ENCODE results near the gene ZNF22.

Gene ZNF22

GRCh38 chr10:44965651-44966097 lies 35.0 kb upstream of the ZNF22 start:
- no peak for DNase-seq

GRCh38 chr10:44966129-44966815 lies 34.5 kb upstream of the ZNF22 start:
- DNase-seq: no peak

- DNase-seq: no peak
These were observed 33.8 kb upstream of the ZNF22 start for GRCh38 chr10:44966816-44967509.

- DNase-seq: no peak
These were observed 33.1 kb upstream of the ZNF22 start for GRCh38 chr10:44967616-44968015.

- no peak for DNase-seq
These were observed 32.6 kb upstream of the ZNF22 start for GRCh38 chr10:44968091-44968490.

- DNase-seq: no peak
These were observed 32.0 kb upstream of the ZNF22 start for GRCh38 chr10:44968500-44969400.

- DNase-seq: no peak
These were observed 30.9 kb upstream of the ZNF22 start for GRCh38 chr10:44969854-44970253.

GRCh38 chr10:44970812-44971395 lies 29.8 kb upstream of the ZNF22 start:
- DNase-seq: no peak

GRCh38 chr10:44971434-44971833 lies 29.3 kb upstream of the ZNF22 start:
- no peak for DNase-seq

GRCh38 chr10:44971935-44972757 lies 28.6 kb upstream of the ZNF22 start:
- DNase-seq: no peak

GRCh38 chr10:44972874-44973306 lies 27.8 kb upstream of the ZNF22 start:
- no peak for DNase-seq

GRCh38 chr10:44973323-44974081 lies 27.2 kb upstream of the ZNF22 start:
- DNase-seq: no peak

GRCh38 chr10:44974082-44974627 lies 26.6 kb upstream of the ZNF22 start:
- no peak for DNase-seq

- peak; percentile 55 to 73 for DNase-seq
These were observed 25.9 kb upstream of the ZNF22 start for GRCh38 chr10:44974628-44975430.

- no peak for DNase-seq
These were observed 25.0 kb upstream of the ZNF22 start for GRCh38 chr10:44975431-44976331.

- DNase-seq: no peak
These were observed 24.1 kb upstream of the ZNF22 start for GRCh38 chr10:44976352-44977198.

GRCh38 chr10:44977287-44978212 lies 23.2 kb upstream of the ZNF22 start:
- DNase-seq: no peak
